ENCODE data around the gene CUL4A.

DNA sequence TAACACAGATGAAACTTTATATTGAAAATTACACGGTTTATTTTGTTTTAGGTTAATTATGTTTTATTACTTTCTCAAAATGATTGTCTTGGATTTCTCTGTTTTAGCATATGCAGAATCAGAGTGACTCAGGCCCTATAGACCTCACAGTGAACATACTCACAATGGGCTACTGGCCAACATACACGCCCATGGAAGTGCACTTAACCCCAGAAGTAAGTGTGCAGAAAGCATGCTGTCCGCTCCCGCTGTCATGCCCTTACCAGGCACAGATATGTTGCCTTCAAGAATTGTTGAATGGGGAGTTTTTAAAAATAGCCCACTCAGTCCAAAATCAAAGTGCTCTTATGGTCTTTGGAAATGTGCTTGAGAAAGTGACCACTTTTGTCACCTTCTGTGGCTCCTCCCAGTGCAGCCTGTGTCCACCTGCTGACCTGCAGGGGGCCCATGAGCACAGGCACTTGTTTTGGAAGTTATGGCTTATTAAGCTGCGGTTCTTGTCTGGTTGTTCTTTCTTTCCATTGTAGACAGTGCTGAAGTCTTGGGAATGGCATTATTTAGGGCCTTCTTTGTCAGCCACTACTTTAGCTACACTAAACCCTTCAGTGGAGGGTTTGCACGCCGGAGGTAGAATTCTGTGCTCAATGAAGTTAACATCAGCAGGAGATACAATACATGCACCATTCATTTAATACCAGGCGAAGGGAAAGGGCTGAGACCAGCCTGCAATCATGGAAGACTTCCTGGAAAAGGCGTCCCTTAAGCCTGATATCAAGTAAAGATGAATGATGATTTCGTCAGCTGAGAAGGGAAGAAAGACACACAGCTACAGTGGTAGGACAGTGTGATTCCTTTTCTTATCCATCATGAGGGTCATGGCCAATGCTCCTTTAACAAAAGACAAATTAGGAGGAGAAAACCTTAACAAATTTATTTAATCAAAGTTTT lies 36.7 kb downstream of the CUL4A start:
- TF ChIP-seq EZH2 (IDR thresholded peaks at IDR 0.05; ENCODE audit: insufficient read depth, poor library complexity, severe bottlenecking): no peak
- no peak for TF ChIP-seq EZH2phosphoT487 (IDR thresholded peaks at IDR 0.05; ENCODE audit: insufficient read depth, low read depth)
